ENCODE results near the gene ARMC2. TPM values are rescaled to one million over a fixed set of nuclear protein-coding genes. Genes with fewer than 3 reads are reported as not detected.

The ARMC2 gene
- total and polyA plus RNA-seq, 2 experiments from 2014 or later, result 2.7 to 4.4 TPM

DNA sequence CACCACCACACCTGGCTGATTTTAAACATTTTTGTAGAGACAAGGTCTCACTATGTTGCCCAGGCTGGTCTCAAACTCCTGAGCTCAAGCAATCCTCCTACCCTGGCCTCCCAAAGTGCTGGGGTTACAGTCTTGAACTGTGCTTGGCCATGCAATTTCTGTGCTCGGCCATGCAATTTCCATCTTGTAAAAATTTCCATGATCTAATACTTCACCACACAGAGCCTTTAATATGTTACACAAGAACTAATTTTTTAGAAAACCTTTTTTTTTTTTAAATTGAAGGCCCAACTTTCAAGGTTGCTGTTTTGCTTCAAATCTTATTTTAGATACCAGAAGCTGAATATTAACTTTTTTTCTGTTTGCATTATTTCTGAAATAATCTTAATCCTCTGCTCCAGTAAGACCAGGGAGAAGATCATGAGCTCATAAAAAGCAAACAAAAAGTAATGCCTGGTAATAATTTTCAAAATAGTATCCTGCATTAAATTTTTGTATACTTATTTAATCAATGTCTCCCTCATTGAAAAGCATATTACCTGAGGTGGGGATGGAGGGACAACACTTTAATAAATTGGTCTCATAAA, 38.1 kb upstream of the ARMC2 start:
- Histone ChIP-seq H3K27me3 (ENCODE audit: insufficient read depth) (no peaks in the 10 kb centered on the region), H3K36me3 (ENCODE audit: insufficient read depth) (no peaks in the 10 kb centered on the region), H4K20me1 (replicated peaks; ENCODE audit: insufficient read depth) (no peaks in the 10 kb centered on the region), H3F3A (replicated peaks; ENCODE audit: low read depth) (no peaks in the 10 kb centered on the region), H3K9me2 (ENCODE audit: insufficient read depth) (no peaks in the 10 kb centered on the region), H3K4me1 (ENCODE audit: insufficient read depth) (no peaks in the 10 kb centered on the region), H3K79me2 (replicated peaks; ENCODE audit: insufficient read depth) (no peaks in the 10 kb centered on the region), H2AFZ (no peak overlapping the region), H3K4me3 (no peak overlapping the region), H3K27ac (ENCODE audit: low read depth) (no peak overlapping the region), H3K4me2 (no peak overlapping the region)
- ATAC-seq (no peak), DNase-seq (ENCODE audit: low spot score) (no peak)
- no peak overlapping the region for H3K27ac Mint-ChIP-seq
- peaks cover 4% of the 10 kb centered on the region; the same call in 2 of the 3 replicates for H3K4me1 Mint-ChIP-seq
- peaks cover 3% of the 10 kb centered on the region for H3K9me3 Mint-ChIP-seq
- no peaks in the 10 kb centered on the region for H3K27me3 Mint-ChIP-seq (ENCODE audit: insufficient read depth, low read depth, poor library complexity)
- no peak for TF ChIP-seq EZH2phosphoT487 (IDR thresholded peaks at IDR 0.05; ENCODE audit: unreplicated experiment)
- TF ChIP-seq REST (IDR thresholded peaks at IDR 0.05; ENCODE audit: unreplicated experiment), result no peak
- no peak for TF ChIP-seq CREB1 (CRISPR knock-in tag; IDR thresholded peaks at IDR 0.05; ENCODE audit: low read depth)
- H3K4me3 Mint-ChIP-seq, result no peak overlapping the region
- peaks cover 3% of the 10 kb centered on the region; the same call in 1 of the 3 replicates for H3K36me3 Mint-ChIP-seq (ENCODE audit: low read depth)

DNA sequence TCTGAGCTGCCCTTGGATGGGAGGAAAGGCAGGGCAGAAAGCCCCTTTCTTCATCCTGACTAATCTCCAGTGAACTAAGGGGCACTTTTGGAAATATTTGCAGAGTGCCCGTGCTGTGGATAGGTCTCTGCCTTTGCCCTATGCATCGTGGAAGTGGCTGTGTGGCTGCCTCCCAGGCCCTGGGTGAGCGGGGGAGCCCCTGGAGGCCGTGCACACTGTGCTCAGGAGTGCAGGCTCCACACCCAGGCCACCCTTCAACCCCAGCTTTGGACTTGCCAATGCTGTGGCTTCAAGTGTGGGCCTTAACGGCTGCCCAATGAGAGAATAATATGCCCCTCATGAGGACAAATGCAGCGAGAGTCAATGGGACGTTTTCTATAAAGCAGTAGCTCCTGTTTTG, 36.7 kb upstream of the ARMC2 start:
- DNase-seq (ENCODE audit: low spot score) (no peak), ATAC-seq (no peak)
- H3K9me2 ChIP-seq (ENCODE audit: insufficient read depth), result no peaks in the 10 kb centered on the region
- Mint-ChIP-seq H3K9me3 (peaks cover 3% of the 10 kb centered on the region), H3K4me1 (no peaks in the 10 kb centered on the region), H3K4me3 (no peak overlapping the region), H3K36me3 (ENCODE audit: low read depth) (peaks cover 3% of the 10 kb centered on the region; the same call in 1 of the 3 replicates), H3K27ac (no peak overlapping the region), H3K27me3 (ENCODE audit: insufficient read depth, low read depth, poor library complexity) (no peaks in the 10 kb centered on the region)
- no peak overlapping the region for H2AFZ ChIP-seq
- no peaks in the 10 kb centered on the region for H3K27me3 ChIP-seq (ENCODE audit: insufficient read depth)
- no peaks in the 10 kb centered on the region for H3K36me3 ChIP-seq (ENCODE audit: insufficient read depth)
- no peaks in the 10 kb centered on the region for H3K4me1 ChIP-seq (ENCODE audit: insufficient read depth)
- no peaks in the 10 kb centered on the region for H3F3A ChIP-seq (replicated peaks; ENCODE audit: low read depth)
- H4K20me1 ChIP-seq (replicated peaks; ENCODE audit: insufficient read depth), result no peaks in the 10 kb centered on the region
- H3K79me2 ChIP-seq (replicated peaks; ENCODE audit: insufficient read depth), result no peaks in the 10 kb centered on the region
- H3K4me2 ChIP-seq, result no peak overlapping the region
- H3K27ac ChIP-seq (ENCODE audit: low read depth), result no peak overlapping the region
- no peak overlapping the region for H3K4me3 ChIP-seq
- TF ChIP-seq ZNF331 (CRISPR knock-in tag; IDR thresholded peaks at IDR 0.05; ENCODE audit: low read depth) (no peak), JUNB (IDR thresholded peaks at IDR 0.05; ENCODE audit: unreplicated experiment) (no peak), EZH2 (IDR thresholded peaks at IDR 0.05; ENCODE audit: low read depth, unreplicated experiment) (no peak), ZNF462 (CRISPR knock-in tag; IDR thresholded peaks at IDR 0.05) (no peak), CREB1 (CRISPR knock-in tag; IDR thresholded peaks at IDR 0.05; ENCODE audit: low read depth) (no peak)
- TF ChIP-seq, protein P1, sequence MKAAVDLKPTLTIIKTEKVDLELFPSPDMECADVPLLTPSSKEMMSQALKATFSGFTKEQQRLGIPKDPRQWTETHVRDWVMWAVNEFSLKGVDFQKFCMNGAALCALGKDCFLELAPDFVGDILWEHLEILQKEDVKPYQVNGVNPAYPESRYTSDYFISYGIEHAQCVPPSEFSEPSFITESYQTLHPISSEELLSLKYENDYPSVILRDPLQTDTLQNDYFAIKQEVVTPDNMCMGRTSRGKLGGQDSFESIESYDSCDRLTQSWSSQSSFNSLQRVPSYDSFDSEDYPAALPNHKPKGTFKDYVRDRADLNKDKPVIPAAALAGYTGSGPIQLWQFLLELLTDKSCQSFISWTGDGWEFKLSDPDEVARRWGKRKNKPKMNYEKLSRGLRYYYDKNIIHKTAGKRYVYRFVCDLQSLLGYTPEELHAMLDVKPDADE (IDR thresholded peaks at IDR 0.05), result no peak

Measured in GM23338 (cell line).